CD14-positive monocyte (primary cell): ENCODE results near the gene NOL12. TPM values are rescaled to one million over a fixed set of nuclear protein-coding genes. Genes with fewer than 3 reads are reported as not detected.
"Not testable (repeated sequence)": the region's sequence is repeated elsewhere in the genome, so short reads cannot be mapped to it uniquely, and the experiment has no call there.

Experiments
- DNase-seq, 3 donors: peaks; one replicate each; pipeline ENCODE4 v3.0.0-alpha.2; 2011 to 2022
- H2AFZ ChIP-seq: 2 replicates; pipeline ENCODE4 v1.6.0; 2012; ENCODE audit warnings: mild to moderate bottlenecking, low read depth, low read length, inconsistent platforms; ENCODE audit not compliant: insufficient read depth, poor library complexity, severe bottlenecking
- H3K27ac ChIP-seq, 2 donors: 1 replicate in 1 of 2; 2 replicates in 1 of 2; pipeline ENCODE4 v1.5.1; 2012 to 2013; ENCODE audit warnings: low read length in 2 of 2, control low read depth in 1 of 2, inconsistent platforms in 1 of 2, low read depth in 1 of 2, mild to moderate bottlenecking in 1 of 2
- H3K27me3 ChIP-seq, 2 donors: one replicate each; pipeline versions ENCODE4 v1.6.0 to v1.6.1; 2011 to 2013; ENCODE audit warnings: low read length in 2 of 2; ENCODE audit not compliant: control insufficient read depth in 2 of 2, insufficient read depth in 2 of 2
- H3K36me3 ChIP-seq, 2 donors: replicated peaks in 1 of 2; 1 replicate in 1 of 2; 2 replicates in 1 of 2; pipeline versions ENCODE4 v1.5.1 to v1.6.1; 2012 to 2013; ENCODE audit warnings: low read length in 2 of 2, control low read depth in 1 of 2, inconsistent platforms in 1 of 2, mild to moderate bottlenecking in 1 of 2; ENCODE audit not compliant: insufficient read depth in 2 of 2, control insufficient read depth in 1 of 2
- H3K4me1 ChIP-seq, 2 donors: 1 replicate in 1 of 2; 2 replicates in 1 of 2; pipeline versions ENCODE4 v1.5.1 to v1.6.1; 2012 to 2013; ENCODE audit warnings: low read length in 2 of 2, control low read depth in 1 of 2, inconsistent platforms in 1 of 2, mild to moderate bottlenecking in 1 of 2, moderate library complexity in 1 of 2; ENCODE audit not compliant: insufficient read depth in 2 of 2, control insufficient read depth in 1 of 2
- H3K4me2 ChIP-seq: replicated peaks from 2 replicates; pipeline ENCODE3; 2012; ENCODE audit warnings: low read length, moderate library complexity, mild to moderate bottlenecking; ENCODE audit not compliant: poor library complexity, severe bottlenecking; ENCODE audit errors: extremely low read depth
- H3K4me3 ChIP-seq, 3 experiments: fragments of 200-600 bp in 1 of 3; sonication (generic) in 1 of 3; replicated peaks in 1 of 3; 1 replicate in 2 of 3; 2 replicates in 1 of 3; pipeline ENCODE4 v1.5.1; 2011 to 2013; ENCODE audit warnings: low read length in 3 of 3, mild to moderate bottlenecking in 3 of 3, control low read depth in 2 of 3, low read depth in 2 of 3, inconsistent platforms in 1 of 3, moderate library complexity in 1 of 3
- H3K79me2 ChIP-seq: 2 replicates; pipeline ENCODE4 v1.6.0; 2012; ENCODE audit warnings: mild to moderate bottlenecking, control low read depth, inconsistent platforms, low read length, moderate library complexity; ENCODE audit not compliant: insufficient read depth
- H3K9ac ChIP-seq: 2 replicates; pipeline ENCODE4 v1.6.0; 2017; ENCODE audit warnings: low read length, mild to moderate bottlenecking; ENCODE audit not compliant: insufficient read depth, poor library complexity, severe bottlenecking
- H3K9me3 ChIP-seq, 2 donors: replicated peaks in 1 of 2; 1 replicate in 1 of 2; 2 replicates in 1 of 2; pipeline versions ENCODE4 v1.5.1 to v1.6.1; 2012 to 2013; ENCODE audit warnings: low read length in 2 of 2, control low read depth in 1 of 2; ENCODE audit not compliant: control insufficient read depth in 1 of 2, insufficient read depth in 1 of 2
- H4K20me1 ChIP-seq: 2 replicates; pipeline ENCODE4 v1.6.0; 2012; ENCODE audit warnings: mild to moderate bottlenecking, low read length, control low read depth, moderate library complexity; ENCODE audit not compliant: insufficient read depth
- H3K27ac Mint-ChIP-seq, 7 donors: one replicate each; pipeline ENCODE4 v1.8.0; 2020; ENCODE audit warnings: mild to moderate bottlenecking in 7 of 7, mixed read lengths in 7 of 7, moderate library complexity in 6 of 7, inconsistent platforms in 2 of 7
- H3K27me3 Mint-ChIP-seq, 3 donors: one replicate each; pipeline ENCODE4 v1.8.0; 2021 to 2022; ENCODE audit warnings: low read depth in 3 of 3, mild to moderate bottlenecking in 3 of 3, mixed read lengths in 3 of 3, moderate library complexity in 3 of 3, inconsistent platforms in 1 of 3
- H3K36me3 Mint-ChIP-seq, 2 donors: one replicate each; pipeline ENCODE4 v1.8.0; 2020; ENCODE audit warnings: mixed read lengths in 2 of 2, inconsistent platforms in 1 of 2, mild to moderate bottlenecking in 1 of 2
- H3K4me1 Mint-ChIP-seq: one replicate; pipeline ENCODE4 v1.8.0; 2020; ENCODE audit warnings: mild to moderate bottlenecking, mixed read lengths
- H3K4me3 Mint-ChIP-seq, 2 donors: one replicate each; pipeline ENCODE4 v1.8.0; 2020; ENCODE audit warnings: mild to moderate bottlenecking in 2 of 2, mixed read lengths in 2 of 2, moderate library complexity in 1 of 2
- H3K9me3 Mint-ChIP-seq, 7 donors: one replicate each; pipeline ENCODE4 v1.8.0; 2020 to 2022; ENCODE audit warnings: mixed read lengths in 7 of 7, mild to moderate bottlenecking in 6 of 7, moderate library complexity in 6 of 7, inconsistent platforms in 2 of 7
- WGBS: methylation state at CpG from one replicate; pipeline ENCODE4 v1.1.5; 2013; ENCODE audit warnings: missing lambda C conversion rate; ENCODE audit not compliant: insufficient coverage; 5-methylcytosine and 5-hydroxymethylcytosine counted together
- intact Hi-C, 2 donors: fragments of 100-400 bp; cut with micrococcal nuclease; formaldehyde crosslinking; loops; one replicate each; pipeline versions ENCODE4 v1.15.0 to v1.15.1; 2023
- polyA plus RNA-seq, 3 donors: library from polyadenylated mRNA; depleted of rRNA in 1 of 3; unstranded in 2 of 3; stranded (reverse) in 1 of 3; fragments of 300-500 nt in 2 of 3; fragments of >200 nt in 1 of 3; fragmentation: Illumina TruSeq in 2 of 3; gene quantifications; 1 replicate in 2 of 3; 2 replicates in 1 of 3; pipeline ENCODE4 v1.2.3, GENCODE V29; 2012 to 2021
- TF ChIP-seq, protein P1 (sequence below): fragments of 200-600 bp; IDR thresholded peaks from one replicate; pipeline ENCODE4 v1.8.0; 2022; ENCODE audit warnings: antibody characterized with exemption, mild to moderate bottlenecking

Gene NOL12
- polyA plus RNA-seq, 3 donors, result 47.3 to 52.0 (median 49.2) TPM

DNA sequence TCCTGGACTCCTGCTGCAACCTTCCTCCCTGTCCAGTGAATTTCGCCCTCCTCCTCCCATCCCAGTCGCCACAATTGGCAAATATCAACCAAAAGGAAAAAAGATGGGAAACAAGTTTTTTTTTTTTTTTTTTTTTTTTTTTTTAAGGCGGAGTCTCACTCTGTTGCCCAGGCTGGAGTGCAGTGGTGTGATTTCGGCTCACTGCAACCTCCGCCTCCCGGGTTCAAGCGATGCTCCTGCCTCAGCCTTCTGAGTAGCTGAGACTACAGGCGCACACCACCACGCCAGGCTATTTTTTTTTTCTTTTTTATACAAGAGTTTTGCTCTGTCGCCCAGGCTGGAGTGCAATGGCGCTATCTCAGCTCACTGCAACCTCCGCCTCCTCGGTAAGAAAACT, 10.1 kb downstream of the NOL12 start:
- WGBS, result 25% methylated on average over 10 of the region's 13 CpGs
- H3K27me3 ChIP-seq, H3K27ac ChIP-seq, H4K20me1 ChIP-seq, H3K27me3 Mint-ChIP-seq, H3K9me3 ChIP-seq, H3K9me3 Mint-ChIP-seq, H3K9ac ChIP-seq, DNase-seq, H3K79me2 ChIP-seq: not testable (repeated sequence)
- peaks cover 27% of the 10 kb centered on the region for H3K4me1 Mint-ChIP-seq
- intact Hi-C loops, result loop anchor here in 1 of 2 donors (5.0 kb wide), 1 partner anchor 51 kb away; no protein-coding TSS in a partner anchor
- Histone ChIP-seq H3K36me3 (peaks cover 29 to 43% of the 10 kb centered on the region in 2 donors), H3K4me3 (peak overlapping the region in 1 of 3 experiments; percentile 56), H2AFZ (peak overlapping the region; percentile 46), H3K4me2 (peak overlapping the region; percentile 70), H3K4me1 (peaks cover 26 to 30% of the 10 kb centered on the region in 2 donors)
- H3K36me3 Mint-ChIP-seq, result peaks cover 35 to 54% of the 10 kb centered on the region in 2 donors
- H3K27ac Mint-ChIP-seq, result peak overlapping the region in 3 of 7 donors; percentile 46 to 64 (median 60)
- H3K4me3 Mint-ChIP-seq, result peak overlapping the region; percentile 40 to 88

DNA sequence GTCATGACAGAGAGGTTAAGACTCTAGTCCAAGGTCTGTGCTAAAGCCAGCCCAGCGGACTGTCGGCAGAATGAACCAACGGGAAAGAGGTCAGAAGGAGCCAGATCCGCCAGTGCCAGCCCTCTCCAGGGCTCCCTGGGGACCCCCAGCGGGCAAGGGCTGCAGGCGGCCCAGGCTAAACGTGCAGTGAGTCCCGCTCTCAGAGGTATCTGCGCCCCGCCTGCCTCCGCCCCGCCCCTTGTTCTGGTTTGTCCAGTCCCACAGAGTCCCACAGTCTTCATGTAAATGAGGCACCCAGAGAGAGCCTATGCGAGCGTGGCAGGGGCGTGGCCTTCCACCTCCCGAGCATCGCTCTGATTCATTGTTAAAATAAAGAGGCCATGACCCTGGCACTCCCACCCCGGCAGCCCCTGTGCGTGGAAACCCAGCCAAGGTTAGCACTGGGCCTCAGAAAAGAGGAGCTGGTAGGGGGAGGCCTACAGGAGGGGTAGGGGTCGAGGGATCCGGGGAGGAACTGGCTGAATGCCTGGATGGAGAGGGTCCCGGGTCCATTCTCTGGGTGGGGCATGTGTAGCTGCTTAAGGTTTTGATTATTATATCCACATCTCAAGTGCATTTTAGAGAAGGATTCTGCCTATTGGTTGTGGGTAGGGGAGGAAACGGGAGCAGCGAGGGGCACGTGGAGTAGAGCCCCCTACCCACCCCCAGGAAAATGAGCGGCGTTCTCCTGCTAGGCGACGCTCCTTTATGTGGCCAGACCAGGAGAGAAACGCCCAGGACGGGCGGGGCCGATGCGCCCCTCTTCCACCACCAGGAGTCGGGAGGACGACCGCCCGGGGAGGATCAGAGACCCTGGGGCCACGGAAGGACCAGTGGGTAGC, 10.8 kb downstream of the NOL12 start, which contains the start of gene TRIOBP:
TSS of gene TRIOBP (plus strand) at position 392 of the 881 bp plus-strand sequence. CDS start 4,318 bp downstream, outside the sequence.
- Histone ChIP-seq H3K9ac (no peak within 1 kb of the TSS), H3K9me3 (no peaks in the 10 kb centered on the region), H3K79me2 (no peaks in the 10 kb centered on the region), H3K4me2 (peak within 1 kb of the TSS; percentile 70), H4K20me1 (no peaks in the 10 kb centered on the region), H3K27me3 (no peaks in the 10 kb centered on the region), H3K27ac (no peak within 1 kb of the TSS), H2AFZ (peak within 1 kb of the TSS; percentile 46), H3K4me3 (peak within 1 kb of the TSS in 1 of 3 experiments; percentile 56), H3K36me3 (peaks cover 23 to 37% of the 10 kb centered on the region in 2 donors), H3K4me1 (peaks cover 32 to 37% of the 10 kb centered on the region in 2 donors)
- peak within 1 kb of the TSS in 5 of 7 donors; percentile 46 to 77 (median 60) for H3K27ac Mint-ChIP-seq
- peaks cover 33% of the 10 kb centered on the region for H3K4me1 Mint-ChIP-seq
- intact Hi-C loops, result loop anchor here in 1 of 2 donors (5.0 kb wide), 1 partner anchor 50 kb away; no protein-coding TSS in a partner anchor
- H3K9me3 Mint-ChIP-seq, result no peaks in the 10 kb centered on the region
- peak within 1 kb of the TSS; percentile 40 to 88 for H3K4me3 Mint-ChIP-seq
- H3K36me3 Mint-ChIP-seq, result peaks cover 28 to 48% of the 10 kb centered on the region in 2 donors
- TF ChIP-seq, protein P1, sequence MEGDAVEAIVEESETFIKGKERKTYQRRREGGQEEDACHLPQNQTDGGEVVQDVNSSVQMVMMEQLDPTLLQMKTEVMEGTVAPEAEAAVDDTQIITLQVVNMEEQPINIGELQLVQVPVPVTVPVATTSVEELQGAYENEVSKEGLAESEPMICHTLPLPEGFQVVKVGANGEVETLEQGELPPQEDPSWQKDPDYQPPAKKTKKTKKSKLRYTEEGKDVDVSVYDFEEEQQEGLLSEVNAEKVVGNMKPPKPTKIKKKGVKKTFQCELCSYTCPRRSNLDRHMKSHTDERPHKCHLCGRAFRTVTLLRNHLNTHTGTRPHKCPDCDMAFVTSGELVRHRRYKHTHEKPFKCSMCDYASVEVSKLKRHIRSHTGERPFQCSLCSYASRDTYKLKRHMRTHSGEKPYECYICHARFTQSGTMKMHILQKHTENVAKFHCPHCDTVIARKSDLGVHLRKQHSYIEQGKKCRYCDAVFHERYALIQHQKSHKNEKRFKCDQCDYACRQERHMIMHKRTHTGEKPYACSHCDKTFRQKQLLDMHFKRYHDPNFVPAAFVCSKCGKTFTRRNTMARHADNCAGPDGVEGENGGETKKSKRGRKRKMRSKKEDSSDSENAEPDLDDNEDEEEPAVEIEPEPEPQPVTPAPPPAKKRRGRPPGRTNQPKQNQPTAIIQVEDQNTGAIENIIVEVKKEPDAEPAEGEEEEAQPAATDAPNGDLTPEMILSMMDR, result peak; percentile 43
- peak; percentile 92 to 97 (median 94) for DNase-seq
- H3K27me3 Mint-ChIP-seq, result peaks cover 0 to 4% (median 2%) of the 10 kb centered on the region in 3 donors
- 9% methylated on average over 25 of the region's 39 CpGs for WGBS
